Osteoblast (primary cell): Measurements from ENCODE around the gene ANKFN1. TPM values are rescaled to one million over a fixed set of nuclear protein-coding genes. Genes with fewer than 3 reads are reported as not detected.

ENCODE experiments used
- DNase-seq: peaks from one replicate; pipeline ENCODE4 v3.0.0; 2011; ENCODE audit warnings: low spot score, mixed read lengths; ENCODE audit not compliant: insufficient read length; ENCODE audit errors: missing footprints
- H2AFZ ChIP-seq: 2 replicates; pipeline ENCODE4 v1.6.0; 2011; ENCODE audit warnings: mild to moderate bottlenecking, low read length
- H3K27ac ChIP-seq: 2 replicates; pipeline ENCODE4 v1.5.1; 2011; ENCODE audit warnings: mild to moderate bottlenecking, low read depth, low read length, moderate library complexity
- H3K27me3 ChIP-seq: 2 replicates; pipeline ENCODE4 v1.6.0; 2012; ENCODE audit warnings: mild to moderate bottlenecking, control low read depth, inconsistent platforms, low read length, moderate library complexity; ENCODE audit not compliant: insufficient read depth
- H3K36me3 ChIP-seq: 2 replicates; pipeline ENCODE4 v1.5.1; 2011; ENCODE audit warnings: mild to moderate bottlenecking, low read length, control low read depth, moderate library complexity; ENCODE audit not compliant: insufficient read depth
- H3K4me1 ChIP-seq: 2 replicates; pipeline ENCODE4 v1.5.1; 2011; ENCODE audit warnings: mild to moderate bottlenecking, low read length, control low read depth, moderate library complexity; ENCODE audit not compliant: insufficient read depth
- H3K4me2 ChIP-seq: 2 replicates; pipeline ENCODE4 v1.6.0; 2011; ENCODE audit warnings: mild to moderate bottlenecking, low read length; ENCODE audit not compliant: insufficient read depth
- H3K4me3 ChIP-seq: fragments of 200-600 bp; sonication (generic); 3 replicates; pipeline ENCODE4 v1.5.1; 2012; ENCODE audit warnings: mild to moderate bottlenecking, low read length, inconsistent platforms; ENCODE audit not compliant: insufficient read depth
- H3K79me2 ChIP-seq: 2 replicates; pipeline ENCODE4 v1.6.0; 2012; ENCODE audit warnings: mild to moderate bottlenecking, low read length, control low read depth, inconsistent platforms; ENCODE audit not compliant: insufficient read depth
- H3K9me3 ChIP-seq: 2 replicates; pipeline ENCODE4 v1.5.1; 2011; ENCODE audit warnings: low read depth, low read length, control low read depth
- H4K20me1 ChIP-seq: 2 replicates; pipeline ENCODE4 v1.6.0; 2012; ENCODE audit warnings: mild to moderate bottlenecking, low read length, control low read depth; ENCODE audit not compliant: insufficient read depth
- total RNA-seq: library from RNA; depleted of rRNA; stranded (reverse); fragments of >200 nt; gene quantifications from 2 replicates; pipeline ENCODE4 v1.2.3, GENCODE V29; 2012
- TF ChIP-seq, protein P1 (sequence below): IDR thresholded peaks from 2 replicates; pipeline ENCODE4 v1.5.1; 2011; ENCODE audit warnings: mild to moderate bottlenecking, low read depth, low read length, moderate library complexity; ENCODE audit errors: extremely low read depth

The ANKFN1 gene
- total RNA-seq, 1 donor, result 0.72 TPM

DNA sequence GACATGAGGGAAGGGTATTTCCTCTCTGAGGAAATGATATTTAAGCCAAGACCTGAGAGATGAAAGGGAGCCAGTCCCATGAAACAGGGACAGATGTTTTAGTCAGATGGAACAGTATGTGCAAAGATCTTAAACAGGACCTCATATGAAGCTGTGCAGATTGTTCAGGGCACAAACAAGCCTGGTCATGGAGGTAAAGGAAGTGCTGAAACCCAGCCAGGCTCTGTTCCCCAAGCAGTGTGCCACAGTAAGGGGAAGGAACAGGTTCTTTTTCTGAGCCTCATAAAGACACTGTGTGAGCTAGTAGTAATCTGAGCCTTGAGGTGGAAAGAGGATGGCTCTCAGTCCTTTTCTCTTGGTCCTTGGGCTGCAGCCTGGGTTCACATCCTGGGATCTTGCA lies 159.9 kb downstream of the ANKFN1 start:
- Histone ChIP-seq H3K79me2 (no peaks in the 10 kb centered on the region), H3K4me3 (no peak overlapping the region), H3K4me2 (no peak overlapping the region), H4K20me1 (no peaks in the 10 kb centered on the region), H3K36me3 (no peaks in the 10 kb centered on the region), H3K27me3 (no peaks in the 10 kb centered on the region), H2AFZ (no peak overlapping the region), H3K4me1 (no peaks in the 10 kb centered on the region), H3K27ac (no peak overlapping the region), H3K9me3 (no peaks in the 10 kb centered on the region)
- TF ChIP-seq, protein P1, sequence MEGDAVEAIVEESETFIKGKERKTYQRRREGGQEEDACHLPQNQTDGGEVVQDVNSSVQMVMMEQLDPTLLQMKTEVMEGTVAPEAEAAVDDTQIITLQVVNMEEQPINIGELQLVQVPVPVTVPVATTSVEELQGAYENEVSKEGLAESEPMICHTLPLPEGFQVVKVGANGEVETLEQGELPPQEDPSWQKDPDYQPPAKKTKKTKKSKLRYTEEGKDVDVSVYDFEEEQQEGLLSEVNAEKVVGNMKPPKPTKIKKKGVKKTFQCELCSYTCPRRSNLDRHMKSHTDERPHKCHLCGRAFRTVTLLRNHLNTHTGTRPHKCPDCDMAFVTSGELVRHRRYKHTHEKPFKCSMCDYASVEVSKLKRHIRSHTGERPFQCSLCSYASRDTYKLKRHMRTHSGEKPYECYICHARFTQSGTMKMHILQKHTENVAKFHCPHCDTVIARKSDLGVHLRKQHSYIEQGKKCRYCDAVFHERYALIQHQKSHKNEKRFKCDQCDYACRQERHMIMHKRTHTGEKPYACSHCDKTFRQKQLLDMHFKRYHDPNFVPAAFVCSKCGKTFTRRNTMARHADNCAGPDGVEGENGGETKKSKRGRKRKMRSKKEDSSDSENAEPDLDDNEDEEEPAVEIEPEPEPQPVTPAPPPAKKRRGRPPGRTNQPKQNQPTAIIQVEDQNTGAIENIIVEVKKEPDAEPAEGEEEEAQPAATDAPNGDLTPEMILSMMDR, result no peak
- DNase-seq, result no peak

DNA sequence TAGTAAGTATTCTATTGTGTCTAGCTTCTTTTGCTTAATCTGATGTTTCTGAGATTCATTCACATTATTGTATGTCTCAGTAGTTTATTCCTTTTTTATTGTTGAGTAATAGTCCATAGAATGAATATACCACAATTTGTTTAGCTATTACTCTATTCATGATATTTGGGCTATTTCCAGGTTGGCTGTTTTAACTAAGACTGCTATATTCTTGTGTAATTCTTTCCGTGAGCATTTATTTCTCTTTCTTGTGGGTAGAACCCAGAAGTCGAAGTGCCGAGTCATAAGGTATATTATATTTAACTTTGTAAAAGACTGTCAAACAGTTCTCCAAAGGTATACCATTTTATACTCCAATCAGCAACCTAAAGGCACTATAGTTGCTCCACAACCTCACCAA lies 160.8 kb downstream of the ANKFN1 start:
- no peak for DNase-seq
- Histone ChIP-seq H3K36me3 (no peaks in the 10 kb centered on the region), H3K27ac (no peak overlapping the region), H3K4me2 (no peak overlapping the region), H3K4me1 (no peaks in the 10 kb centered on the region), H3K4me3 (no peak overlapping the region), H3K79me2 (no peaks in the 10 kb centered on the region), H3K9me3 (no peaks in the 10 kb centered on the region), H3K27me3 (no peaks in the 10 kb centered on the region), H2AFZ (no peak overlapping the region), H4K20me1 (no peaks in the 10 kb centered on the region)
- TF ChIP-seq, protein P1, result no peak

DNA sequence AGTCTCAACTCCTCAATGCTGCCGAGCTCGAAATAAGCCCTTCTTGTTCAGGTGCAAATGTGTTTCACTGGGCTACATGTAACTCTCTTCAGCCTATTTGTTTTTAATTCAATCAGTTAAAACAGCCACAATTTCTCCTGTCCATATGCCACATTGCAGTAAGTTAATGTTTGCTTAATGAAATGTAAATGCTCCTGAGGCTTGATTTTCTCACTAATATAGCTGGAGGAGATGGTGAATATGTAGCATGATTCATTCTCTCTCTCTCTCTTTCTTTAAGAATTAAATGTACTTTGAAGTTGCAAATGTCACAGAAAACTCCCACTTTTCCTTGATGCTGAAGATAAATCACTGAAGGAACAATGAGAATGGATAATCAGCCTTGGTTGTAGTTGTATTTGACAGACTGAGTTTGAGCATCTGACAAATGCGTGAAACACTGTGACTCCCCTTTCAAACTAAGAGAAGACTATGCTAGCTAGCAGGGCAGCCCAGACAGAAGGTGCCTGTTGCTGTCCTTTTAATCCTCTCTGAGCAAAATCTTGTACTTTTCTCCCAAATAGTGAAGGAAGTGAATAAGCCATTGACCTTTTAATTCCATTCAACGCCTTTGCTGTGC lies 161.8 kb downstream of the ANKFN1 start:
- H2AFZ ChIP-seq, result no peak overlapping the region
- no peaks in the 10 kb centered on the region for H3K79me2 ChIP-seq
- H3K27ac ChIP-seq, result no peak overlapping the region
- H3K4me1 ChIP-seq, result no peaks in the 10 kb centered on the region
- no peaks in the 10 kb centered on the region for H4K20me1 ChIP-seq
- no peak for DNase-seq
- TF ChIP-seq, protein P1, result no peak
- H3K36me3 ChIP-seq, result no peaks in the 10 kb centered on the region
- H3K4me3 ChIP-seq, result no peak overlapping the region
- H3K4me2 ChIP-seq, result no peak overlapping the region
- no peaks in the 10 kb centered on the region for H3K9me3 ChIP-seq
- no peaks in the 10 kb centered on the region for H3K27me3 ChIP-seq

DNA sequence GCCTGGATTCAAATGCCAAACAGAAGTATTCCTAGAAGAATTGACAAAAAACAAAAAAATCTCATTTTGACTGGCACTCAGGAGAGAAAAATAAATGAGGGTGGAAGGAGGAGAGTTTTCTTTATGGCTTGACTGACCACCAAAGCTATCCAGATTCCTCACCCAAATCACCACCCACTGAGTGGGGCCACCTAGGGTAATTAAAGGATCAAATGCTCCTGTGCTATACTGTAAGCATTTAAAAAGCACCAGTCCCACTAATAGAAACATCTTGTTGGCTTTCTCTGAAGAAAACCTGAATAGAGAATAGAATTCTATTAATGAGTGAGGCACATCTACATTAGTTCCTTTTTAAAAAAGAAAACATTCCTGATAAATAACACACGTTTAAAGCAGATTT lies 163.3 kb downstream of the ANKFN1 start:
- Histone ChIP-seq H3K27ac (no peak overlapping the region), H3K4me2 (no peak overlapping the region), H3K79me2 (no peaks in the 10 kb centered on the region), H3K4me1 (no peaks in the 10 kb centered on the region), H4K20me1 (no peaks in the 10 kb centered on the region), H3K36me3 (no peaks in the 10 kb centered on the region), H3K4me3 (no peak overlapping the region), H2AFZ (no peak overlapping the region), H3K27me3 (no peaks in the 10 kb centered on the region), H3K9me3 (no peaks in the 10 kb centered on the region)
- TF ChIP-seq, protein P1, result no peak
- no peak for DNase-seq
